DMS79 (cell line): ENCODE measurements around the gene ADNP2.

Experiments used
- DNase-seq: peaks from one replicate; lab custom pipeline; 2025; lab: John Stamatoyannopoulos, UW

The ADNP2 gene

GRCh38 chr18:80107426-80107825, 1.6 kb upstream of the ADNP2 start:
- no peak for DNase-seq

DNA sequence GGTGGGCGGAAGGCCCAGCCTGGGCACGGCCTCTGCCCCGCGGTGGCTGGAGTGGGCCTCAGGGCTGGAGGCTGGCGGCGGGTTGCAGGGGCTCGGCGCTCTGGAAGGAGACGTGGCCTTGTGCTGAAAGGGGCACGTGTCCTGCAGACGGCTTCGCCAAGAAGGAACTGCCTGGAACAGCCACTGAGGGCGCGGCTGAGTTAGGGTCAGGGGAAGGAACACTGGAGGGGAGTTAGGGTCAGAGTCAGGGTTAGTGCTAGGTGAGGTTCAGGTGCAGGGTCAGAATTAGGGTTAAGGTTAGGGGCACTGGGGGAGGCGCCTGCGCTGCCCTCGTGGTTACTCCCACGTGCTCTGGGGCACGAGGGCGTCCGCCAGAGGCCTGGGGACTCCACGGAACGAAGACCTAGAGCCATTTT, 933 bp upstream of the ADNP2 start:
- no peak for DNase-seq

DNA sequence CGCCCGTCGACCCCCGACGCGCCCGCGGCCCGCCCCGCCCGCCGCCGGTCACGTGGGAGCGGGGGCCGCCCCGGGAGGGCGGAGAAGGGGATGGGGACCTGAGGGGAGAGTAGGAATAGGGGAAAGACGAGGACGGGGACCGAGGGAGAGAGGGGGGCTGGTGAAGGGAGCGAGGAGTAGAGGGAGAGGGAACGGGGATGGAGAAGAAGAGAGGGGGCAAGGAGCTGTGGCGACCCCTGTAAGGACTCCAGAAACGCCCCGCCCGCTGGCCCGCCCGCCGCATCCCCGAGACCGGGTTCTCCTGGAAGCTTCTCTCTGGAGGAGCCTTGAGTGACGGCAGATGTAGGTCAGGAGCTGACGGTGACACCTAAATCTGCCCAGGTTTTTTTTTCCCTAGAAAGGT, 615 bp downstream of the ADNP2 start:
- peak; percentile 24 for DNase-seq

DNA sequence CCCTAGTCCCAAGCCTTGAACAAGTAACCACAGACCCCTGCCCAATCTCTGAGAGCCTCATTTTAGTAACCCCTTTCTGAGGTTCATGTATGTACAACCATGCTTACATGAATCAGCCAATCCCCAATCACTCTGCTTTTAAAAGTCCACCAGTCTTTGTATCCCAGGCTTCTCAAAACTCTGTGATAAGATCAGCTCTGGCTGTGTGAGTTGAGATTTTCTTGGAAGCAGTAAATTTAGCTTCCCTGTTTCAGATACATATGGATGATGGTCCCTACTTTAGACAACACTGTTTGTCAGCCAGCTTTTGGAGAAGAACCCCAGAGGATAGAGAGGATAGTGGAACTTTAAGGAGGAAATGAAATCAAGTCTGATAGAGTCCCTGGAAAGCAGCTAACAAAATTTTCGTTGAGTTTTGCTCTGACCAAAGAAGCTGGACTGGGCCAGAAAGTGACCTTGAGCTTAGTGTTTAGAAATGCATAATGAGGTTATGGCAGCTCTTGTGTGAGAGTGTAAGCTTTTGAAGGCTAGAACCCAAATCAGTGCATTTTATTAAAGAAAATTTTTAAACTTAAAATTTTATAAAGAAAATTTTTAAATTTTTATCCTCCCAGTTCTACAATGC, 3.7 kb downstream of the ADNP2 start:
- no peak for DNase-seq

DNA sequence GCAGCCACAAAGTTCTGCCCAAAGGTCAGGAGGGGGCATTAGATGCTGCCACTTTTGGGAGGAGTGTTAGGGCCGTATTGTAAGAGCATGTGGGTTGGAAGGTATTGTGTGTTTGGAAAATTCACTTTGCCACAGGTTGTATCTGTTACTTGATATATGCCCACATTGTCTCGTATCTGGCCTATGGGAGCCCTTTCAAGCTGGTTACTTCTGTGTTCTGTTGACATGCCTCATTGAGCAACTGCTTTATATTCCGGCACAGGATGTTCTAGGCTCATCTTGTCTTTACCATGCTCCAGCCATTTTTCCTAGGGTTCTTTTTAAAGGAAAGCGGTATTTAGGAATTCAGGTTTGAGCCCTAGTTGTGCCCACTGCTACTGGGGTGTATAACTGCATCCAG, 6.0 kb downstream of the ADNP2 start:
- no peak for DNase-seq

DNA sequence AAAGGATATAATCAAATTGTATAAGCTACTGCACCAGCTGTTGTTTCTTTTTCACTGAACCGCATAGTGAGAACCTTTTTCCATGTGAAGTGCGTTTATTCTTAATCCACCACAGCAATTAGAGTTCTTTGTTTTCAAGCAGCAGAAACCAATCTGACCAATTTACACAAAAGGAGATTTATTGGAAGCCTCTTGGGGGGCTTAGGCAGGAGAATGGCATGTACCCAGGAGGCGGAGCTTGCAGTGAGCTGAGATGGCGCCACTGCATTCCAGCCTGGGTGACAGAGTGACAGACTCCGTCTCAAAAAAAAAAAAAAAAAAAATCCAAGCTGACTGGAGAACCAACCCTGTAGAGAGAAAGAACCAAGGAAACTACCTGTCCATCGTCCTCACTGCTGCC, 10.0 kb downstream of the ADNP2 start:
- peak; percentile 11 for DNase-seq

GRCh38 chr18:80120932-80121331, 11.9 kb downstream of the ADNP2 start:
- no peak for DNase-seq

DNA sequence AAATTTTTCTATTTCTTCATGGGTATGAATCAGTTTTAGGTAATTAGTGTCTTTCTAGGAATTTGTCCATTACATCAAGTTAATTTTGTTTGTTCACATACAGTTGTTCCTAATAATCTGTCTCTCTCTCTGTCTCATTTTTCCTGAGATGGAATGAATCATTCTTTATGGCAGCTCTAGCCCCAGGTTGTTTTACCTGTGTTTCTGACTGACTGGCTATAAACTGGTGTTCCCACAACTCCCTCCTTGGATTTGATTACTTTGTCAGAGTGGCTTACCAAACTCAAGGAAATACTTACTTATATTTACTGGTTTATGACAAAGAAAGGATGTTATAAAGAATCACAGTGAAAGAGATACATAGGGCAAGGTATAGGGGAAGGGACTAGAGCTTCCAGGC, 15.1 kb downstream of the ADNP2 start:
- no peak for DNase-seq

DNA sequence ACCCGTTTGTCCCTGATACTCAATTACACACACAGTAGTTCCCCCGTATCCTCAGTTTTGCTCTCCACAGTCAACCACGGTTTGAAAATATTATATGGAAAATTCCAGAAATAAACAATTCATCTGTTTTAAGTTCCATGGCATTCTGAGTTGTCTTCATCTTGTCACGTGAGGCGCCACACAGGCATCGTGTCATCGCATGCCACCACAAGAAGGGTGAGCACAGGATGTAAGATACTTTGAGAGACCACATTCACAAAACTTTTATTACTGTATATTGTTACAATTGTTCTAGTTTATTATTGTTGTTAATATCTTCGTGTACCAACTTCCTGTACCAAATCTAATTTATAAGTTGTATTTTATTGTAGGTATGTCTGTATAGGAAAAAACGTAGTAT, 17.7 kb downstream of the ADNP2 start:
- DNase-seq = no peak

- no peak for DNase-seq
Measured at GRCh38 chr18:80127635-80128034, 18.6 kb downstream of the ADNP2 start.

DNA sequence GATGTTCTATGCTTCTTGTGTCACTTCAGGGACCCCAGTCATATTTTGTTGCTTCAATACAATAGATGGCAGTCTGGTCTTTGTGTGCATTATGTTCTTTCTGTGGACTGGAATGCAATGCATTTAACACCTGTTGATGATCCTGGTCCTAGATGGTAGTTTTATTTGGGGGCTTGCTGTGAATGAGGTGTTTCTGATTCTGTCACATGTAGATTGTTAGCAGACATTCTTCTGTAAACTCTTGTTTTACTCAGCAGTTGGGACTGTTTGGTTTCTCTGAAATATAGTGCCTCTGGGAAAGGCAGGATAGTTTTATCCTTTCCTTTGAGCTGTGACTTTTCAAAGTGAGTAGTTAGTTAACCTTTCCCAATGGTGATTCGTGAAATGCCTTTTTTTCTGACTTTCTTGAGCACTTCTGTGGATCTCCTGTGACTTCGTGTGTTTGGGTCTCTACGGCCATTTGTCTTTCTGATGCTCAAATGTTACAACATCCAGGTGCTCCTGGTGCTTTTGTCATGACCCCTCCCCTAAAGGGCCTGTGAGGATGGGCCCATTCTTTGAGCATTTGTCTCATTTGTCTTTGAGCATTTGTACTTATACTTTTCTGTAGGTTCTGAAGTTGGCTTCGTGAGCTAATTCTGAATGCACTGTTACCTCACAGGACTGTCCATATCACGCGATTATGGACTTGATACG, 20.8 kb downstream of the ADNP2 start:
- DNase-seq = no peak

GRCh38 chr18:80130555-80130954, 21.5 kb downstream of the ADNP2 start:
- DNase-seq = no peak

DNA sequence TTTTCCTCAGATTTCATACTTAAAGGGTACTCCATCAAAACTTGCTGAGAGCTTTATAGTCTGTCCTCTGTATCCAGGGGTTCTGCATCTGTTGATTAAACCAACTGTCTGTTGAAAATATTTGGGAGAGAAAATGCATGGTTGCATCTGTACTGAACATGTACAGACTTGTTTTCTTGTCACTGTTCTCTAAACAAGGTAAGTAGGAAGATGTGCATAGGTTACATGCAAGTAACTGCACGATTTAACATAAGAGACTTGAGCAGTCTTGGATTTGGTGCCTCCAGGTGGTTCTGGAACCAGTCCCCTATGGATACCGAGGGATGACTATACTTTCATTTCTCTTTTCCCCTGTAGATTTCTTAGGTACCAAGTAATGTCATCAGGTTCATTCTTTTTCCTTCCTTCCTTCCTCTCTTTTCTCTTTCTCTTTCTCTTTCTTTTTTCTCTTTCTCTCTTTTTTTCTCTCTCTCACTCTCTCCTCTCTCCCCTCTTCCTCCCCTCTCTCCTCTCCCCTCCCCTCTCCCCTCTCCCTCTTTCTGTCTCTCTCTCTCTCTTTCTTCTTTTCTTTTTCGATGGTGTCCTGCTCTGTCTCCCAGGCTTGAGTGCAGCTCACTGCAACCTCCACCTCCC, 23.2 kb downstream of the ADNP2 start:
- no peak for DNase-seq

- no peak for DNase-seq
Measured at GRCh38 chr18:80133124-80133523, 24.1 kb downstream of the ADNP2 start.

GRCh38 chr18:80135136-80135535, 26.1 kb downstream of the ADNP2 start:
- no peak for DNase-seq

DNA sequence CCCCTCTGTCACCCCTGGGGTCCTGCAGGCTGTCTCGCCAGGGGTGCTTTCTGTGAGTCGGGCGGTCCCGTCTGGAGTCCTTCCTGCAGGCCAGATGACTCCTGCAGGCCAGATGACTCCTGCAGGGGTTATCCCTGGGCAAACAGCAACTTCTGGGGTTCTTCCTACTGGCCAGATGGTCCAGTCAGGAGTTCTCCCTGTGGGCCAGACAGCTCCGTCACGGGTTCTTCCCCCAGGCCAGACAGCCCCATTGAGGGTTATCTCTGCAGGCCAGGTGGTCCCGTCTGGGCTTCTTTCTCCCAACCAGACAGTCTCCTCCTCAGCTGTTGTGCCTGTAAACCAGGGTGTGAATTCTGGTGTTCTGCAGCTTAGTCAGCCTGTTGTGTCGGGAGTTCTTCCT, 27.6 kb downstream of the ADNP2 start:
- no peak for DNase-seq

GRCh38 chr18:80137137-80137536, 28.1 kb downstream of the ADNP2 start:
- no peak for DNase-seq

DNA sequence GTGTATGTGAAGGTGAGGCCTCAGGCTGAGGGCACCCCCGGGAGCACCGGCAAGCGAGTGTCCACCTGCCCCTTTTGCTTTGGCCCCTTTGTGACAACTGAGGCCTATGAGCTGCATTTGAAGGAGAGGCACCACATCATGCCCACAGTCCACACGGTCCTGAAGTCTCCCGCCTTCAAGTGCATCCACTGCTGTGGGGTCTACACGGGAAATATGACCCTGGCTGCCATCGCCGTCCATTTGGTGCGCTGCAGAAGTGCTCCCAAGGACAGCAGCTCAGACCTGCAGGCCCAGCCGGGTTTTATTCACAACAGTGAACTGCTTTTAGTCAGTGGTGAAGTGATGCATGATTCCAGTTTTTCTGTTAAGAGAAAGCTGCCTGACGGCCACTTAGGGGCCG, 28.9 kb downstream of the ADNP2 start:
- no peak for DNase-seq

DNA sequence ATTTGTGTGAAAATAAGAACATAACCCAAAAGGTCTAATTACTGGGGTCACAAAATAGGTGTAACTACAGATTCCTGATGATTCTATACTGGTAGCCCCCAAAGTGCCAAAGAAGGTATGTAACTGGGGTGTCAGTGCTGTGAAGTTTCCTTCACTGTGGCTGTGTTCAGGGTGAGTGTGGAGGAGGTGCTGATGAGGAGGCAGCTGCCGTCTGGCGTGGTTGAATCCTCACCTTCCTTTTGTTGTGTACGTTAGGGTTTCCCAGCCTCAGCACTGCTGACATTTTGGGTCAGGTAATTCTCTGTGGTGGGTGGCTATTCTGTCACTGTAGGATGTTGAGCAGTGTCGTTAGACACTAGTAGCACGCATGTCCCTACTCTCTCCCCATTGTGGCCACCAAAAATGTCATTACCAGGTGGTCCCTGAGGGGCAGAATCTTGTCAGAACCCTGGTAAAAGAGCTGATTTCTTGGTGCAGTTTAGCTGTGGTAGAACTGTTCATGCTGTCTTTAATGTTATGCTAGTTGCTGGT, 31.5 kb downstream of the ADNP2 start:
- no peak for DNase-seq

GRCh38 chr18:80143881-80144280, 34.8 kb downstream of the ADNP2 start:
- no peak for DNase-seq

GRCh38 chr18:80145196-80145804, 36.2 kb downstream of the ADNP2 start:
- no peak for DNase-seq

GRCh38 chr18:80147037-80147417, 38.0 kb downstream of the ADNP2 start:
- DNase-seq = no peak
